H9 (cell line): ENCODE data around the gene THAP3. TPM values are rescaled to one million over a fixed set of nuclear protein-coding genes. Genes with fewer than 3 reads are reported as not detected.

Experiments
- DNase-seq: peaks from one replicate; pipeline ENCODE4 v3.0.0-alpha.2; 2017
- H2AFZ ChIP-seq: one replicate; pipeline ENCODE4 v1.6.1; 2013; ENCODE audit warnings: mild to moderate bottlenecking, low read length, control low read depth, moderate library complexity
- H2AK5ac ChIP-seq: 2 replicates; pipeline ENCODE4 v1.6.1; 2013; ENCODE audit warnings: low read length, control low read depth, mixed read lengths; ENCODE audit not compliant: insufficient read length
- H2BK120ac ChIP-seq: one replicate; pipeline ENCODE4 v1.6.1; 2013; ENCODE audit warnings: low read depth, mild to moderate bottlenecking, low read length, control low read depth, inconsistent platforms; ENCODE audit not compliant: poor library complexity, severe bottlenecking
- H2BK12ac ChIP-seq: 2 replicates; pipeline ENCODE4 v1.6.1; 2013; ENCODE audit warnings: low read length, control low read depth, mixed read lengths, low read depth; ENCODE audit not compliant: insufficient read length
- H2BK15ac ChIP-seq: 2 replicates; pipeline ENCODE4 v1.6.1; 2013; ENCODE audit warnings: low read depth, low read length, control low read depth
- H2BK20ac ChIP-seq: one replicate; pipeline ENCODE4 v1.6.1; 2013; ENCODE audit warnings: low read depth, mild to moderate bottlenecking, low read length, control low read depth, inconsistent platforms; ENCODE audit not compliant: poor library complexity, severe bottlenecking
- H2BK5ac ChIP-seq: 2 replicates; pipeline ENCODE4 v1.6.1; 2013; ENCODE audit warnings: low read length, control low read depth, mixed read lengths; ENCODE audit not compliant: insufficient read length
- H3K14ac ChIP-seq: 2 replicates; pipeline ENCODE4 v1.6.1; 2013; ENCODE audit warnings: low read length, control low read depth; ENCODE audit not compliant: insufficient read depth
- H3K18ac ChIP-seq: 2 replicates; pipeline ENCODE4 v1.6.1; 2013; ENCODE audit warnings: low read depth, mild to moderate bottlenecking, mixed read lengths, low read length, control low read depth; ENCODE audit not compliant: insufficient read length
- H3K23ac ChIP-seq: 2 replicates; pipeline ENCODE4 v1.6.1; 2013; ENCODE audit warnings: low read length, control low read depth, mixed read lengths, low read depth; ENCODE audit not compliant: insufficient read length
- H3K23me2 ChIP-seq: 2 replicates; pipeline ENCODE4 v1.6.1; 2013; ENCODE audit warnings: low read depth, mild to moderate bottlenecking, mixed read lengths, low read length, control low read depth; ENCODE audit not compliant: insufficient read length, poor library complexity, severe bottlenecking
- H3K27ac ChIP-seq: 2 replicates; pipeline ENCODE4 v1.5.1; 2013; ENCODE audit warnings: low read length, control low read depth, mixed read lengths, low read depth; ENCODE audit not compliant: insufficient read length
- H3K27me3 ChIP-seq: 2 replicates; pipeline ENCODE4 v1.6.1; 2013; ENCODE audit warnings: low read length, control low read depth, inconsistent platforms; ENCODE audit not compliant: insufficient read depth
- H3K4ac ChIP-seq: 2 replicates; pipeline ENCODE4 v1.6.1; 2013; ENCODE audit warnings: low read depth, mild to moderate bottlenecking, control low read depth, inconsistent platforms, low read length, moderate library complexity
- H3K4me1 ChIP-seq: 2 replicates; pipeline ENCODE4 v1.6.1; 2013; ENCODE audit warnings: low read length, control low read depth, inconsistent platforms; ENCODE audit not compliant: insufficient read depth
- H3K4me2 ChIP-seq: 2 replicates; pipeline ENCODE4 v1.6.1; 2013; ENCODE audit warnings: low read length, control low read depth, mixed read lengths; ENCODE audit not compliant: insufficient read length, insufficient read depth
- H3K56ac ChIP-seq: 2 replicates; pipeline ENCODE4 v1.6.1; 2013; ENCODE audit warnings: low read depth, mild to moderate bottlenecking, mixed read lengths, low read length, control low read depth; ENCODE audit not compliant: insufficient read length
- H3K79me1 ChIP-seq: 2 replicates; pipeline ENCODE4 v1.6.1; 2013; ENCODE audit warnings: low read depth, mild to moderate bottlenecking, moderate library complexity, low read length, control low read depth, inconsistent platforms; ENCODE audit not compliant: insufficient read depth, poor library complexity, severe bottlenecking
- H3K79me2 ChIP-seq: 2 replicates; pipeline ENCODE4 v1.6.1; 2013; ENCODE audit warnings: low read length, control low read depth, inconsistent platforms; ENCODE audit not compliant: insufficient read depth
- H3K9ac ChIP-seq: 2 replicates; pipeline ENCODE4 v1.6.1; 2013; ENCODE audit warnings: low read length, control low read depth, mixed read lengths; ENCODE audit not compliant: insufficient read length; ENCODE audit errors: extremely low read depth
- H3K9me3 ChIP-seq: one replicate; pipeline ENCODE4 v1.6.1; 2013; ENCODE audit warnings: low read depth, low read length, inconsistent platforms; ENCODE audit not compliant: control insufficient read depth
- H3T11ph ChIP-seq: one replicate; pipeline ENCODE4 v1.6.1; 2013; ENCODE audit warnings: mild to moderate bottlenecking, low read length, control low read depth, inconsistent platforms
- H4K20me1 ChIP-seq: one replicate; pipeline ENCODE4 v1.6.1; 2013; ENCODE audit not compliant: control insufficient read depth, insufficient read length, insufficient read depth
- H4K5ac ChIP-seq: 2 replicates; pipeline ENCODE4 v1.6.1; 2013; ENCODE audit warnings: low read depth, mild to moderate bottlenecking, mixed read lengths, low read length, control low read depth; ENCODE audit not compliant: insufficient read length
- H4K8ac ChIP-seq: replicated peaks from 2 replicates; pipeline ENCODE4 v1.6.1; 2013; ENCODE audit warnings: low read length, control low read depth, mixed read lengths, low read depth; ENCODE audit not compliant: insufficient read length
- H4K91ac ChIP-seq: 2 replicates; pipeline ENCODE4 v1.6.1; 2013; ENCODE audit warnings: low read depth, mild to moderate bottlenecking, moderate library complexity, mixed read lengths, low read length, control low read depth; ENCODE audit not compliant: insufficient read length
- H3K27ac Mint-ChIP-seq, 3 experiments: 2 replicates in 2 of 3; 3 replicates in 1 of 3; pipeline ENCODE4 v1.8.0; 2020 to 2021; ENCODE audit warnings: mixed read lengths in 3 of 3, mild to moderate bottlenecking in 1 of 3, moderate library complexity in 1 of 3
- H3K27me3 Mint-ChIP-seq: 2 replicates; pipeline ENCODE4 v1.8.0; 2021; ENCODE audit warnings: low read depth, mild to moderate bottlenecking, moderate library complexity, mixed read lengths
- H3K36me3 Mint-ChIP-seq, 3 experiments: 2 replicates in 2 of 3; 3 replicates in 1 of 3; pipeline ENCODE4 v1.8.0; 2020 to 2021; ENCODE audit warnings: low read depth in 3 of 3, mixed read lengths in 3 of 3; ENCODE audit not compliant: insufficient read depth in 1 of 3
- H3K4me1 Mint-ChIP-seq, 2 experiments: 2 replicates each; pipeline ENCODE4 v1.8.0; 2020; ENCODE audit warnings: mixed read lengths in 2 of 2
- H3K4me3 Mint-ChIP-seq, 2 experiments: 2 replicates in 1 of 2; 3 replicates in 1 of 2; pipeline ENCODE4 v1.8.0; 2020 to 2021; ENCODE audit warnings: mild to moderate bottlenecking in 2 of 2, mixed read lengths in 2 of 2, moderate library complexity in 1 of 2
- H3K9me3 Mint-ChIP-seq, 2 experiments: 2 replicates in 1 of 2; 3 replicates in 1 of 2; pipeline ENCODE4 v1.8.0; 2020; ENCODE audit warnings: mild to moderate bottlenecking in 2 of 2, mixed read lengths in 2 of 2, moderate library complexity in 1 of 2
- WGBS: extraction: QIAGEN DNeasy Blood & Tissue Kit; methylation state at CpG from one replicate; pipeline ENCODE4 v1.1.7; 2013; ENCODE audit warnings: missing lambda C conversion rate, low lambda C conversion rate, mixed read lengths; ENCODE audit not compliant: insufficient read length; ENCODE audit errors: extremely low coverage; 5-methylcytosine and 5-hydroxymethylcytosine counted together
- total RNA-seq: library from RNA; stranded (reverse); gene quantifications from 2 replicates; pipeline ENCODE4 v1.2.1, GENCODE V29; 2021
- TF ChIP-seq, protein P1 (sequence below): fragments of 200-600 bp; sonication (generic); conservative IDR thresholded peaks from 3 replicates; pipeline ENCODE4 v1.8.0; 2021; ENCODE audit warnings: antibody characterized with exemption, mild to moderate bottlenecking

Gene THAP3
- total RNA-seq, 1 experiment from 2014 or later, result 15.3 TPM

DNA sequence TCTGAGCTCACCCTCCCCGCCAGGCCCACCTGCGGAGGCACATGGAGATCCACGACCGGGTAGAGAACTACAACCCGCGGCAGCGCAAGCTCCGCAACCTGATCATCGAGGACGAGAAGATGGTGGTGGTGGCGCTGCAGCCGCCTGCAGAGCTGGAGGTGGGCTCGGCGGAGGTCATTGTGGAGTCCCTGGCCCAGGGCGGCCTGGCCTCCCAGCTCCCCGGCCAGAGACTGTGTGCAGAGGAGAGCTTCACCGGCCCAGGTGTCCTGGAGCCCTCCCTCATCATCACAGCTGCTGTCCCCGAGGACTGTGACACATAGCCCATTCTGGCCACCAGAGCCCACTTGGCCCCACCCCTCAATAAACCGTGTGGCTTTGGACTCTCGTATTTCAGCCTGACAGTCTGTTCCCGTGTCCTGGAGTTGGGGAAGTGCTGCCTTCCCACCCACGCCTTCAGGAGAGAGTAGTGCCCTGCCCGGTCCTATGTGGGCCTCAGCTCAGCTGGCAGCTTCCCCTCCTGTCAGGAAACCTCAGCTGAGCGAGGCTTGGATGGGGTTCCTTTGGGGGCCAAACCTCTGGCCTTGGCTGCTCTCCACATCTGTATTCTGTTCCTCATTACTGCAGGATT lies 35.7 kb upstream of the THAP3 start:
- Histone ChIP-seq H3T11ph (no peak overlapping the region), H3K9me3 (no peaks in the 10 kb centered on the region), H3K18ac (no peak overlapping the region), H4K5ac (no peak overlapping the region), H3K4me2 (no peak overlapping the region), H3K23ac (no peak overlapping the region), H2AK5ac (no peak overlapping the region), H3K23me2 (no peaks in the 10 kb centered on the region), H3K79me2 (no peaks in the 10 kb centered on the region), H2BK15ac (no peak overlapping the region), H3K27ac (no peak overlapping the region), H2BK5ac (no peak overlapping the region), H3K27me3 (no peaks in the 10 kb centered on the region), H4K20me1 (no peaks in the 10 kb centered on the region), H2BK20ac (no peak overlapping the region), H2BK12ac (no peak overlapping the region), H3K9ac (no peak overlapping the region), H3K79me1 (no peaks in the 10 kb centered on the region), H3K4me1 (no peaks in the 10 kb centered on the region), H3K56ac (no peak overlapping the region), H4K8ac (no peak overlapping the region), H2AFZ (no peak overlapping the region), H3K4ac (no peak overlapping the region), H3K14ac (no peak overlapping the region), H2BK120ac (no peak overlapping the region), H4K91ac (no peak overlapping the region)
- H3K27ac Mint-ChIP-seq, result peak overlapping the region in 1 of 3 experiments; percentile 40; a peak in 1 of 7 replicates
- H3K4me3 Mint-ChIP-seq, result no peak overlapping the region
- no peaks in the 10 kb centered on the region for H3K27me3 Mint-ChIP-seq
- TF ChIP-seq, protein P1, sequence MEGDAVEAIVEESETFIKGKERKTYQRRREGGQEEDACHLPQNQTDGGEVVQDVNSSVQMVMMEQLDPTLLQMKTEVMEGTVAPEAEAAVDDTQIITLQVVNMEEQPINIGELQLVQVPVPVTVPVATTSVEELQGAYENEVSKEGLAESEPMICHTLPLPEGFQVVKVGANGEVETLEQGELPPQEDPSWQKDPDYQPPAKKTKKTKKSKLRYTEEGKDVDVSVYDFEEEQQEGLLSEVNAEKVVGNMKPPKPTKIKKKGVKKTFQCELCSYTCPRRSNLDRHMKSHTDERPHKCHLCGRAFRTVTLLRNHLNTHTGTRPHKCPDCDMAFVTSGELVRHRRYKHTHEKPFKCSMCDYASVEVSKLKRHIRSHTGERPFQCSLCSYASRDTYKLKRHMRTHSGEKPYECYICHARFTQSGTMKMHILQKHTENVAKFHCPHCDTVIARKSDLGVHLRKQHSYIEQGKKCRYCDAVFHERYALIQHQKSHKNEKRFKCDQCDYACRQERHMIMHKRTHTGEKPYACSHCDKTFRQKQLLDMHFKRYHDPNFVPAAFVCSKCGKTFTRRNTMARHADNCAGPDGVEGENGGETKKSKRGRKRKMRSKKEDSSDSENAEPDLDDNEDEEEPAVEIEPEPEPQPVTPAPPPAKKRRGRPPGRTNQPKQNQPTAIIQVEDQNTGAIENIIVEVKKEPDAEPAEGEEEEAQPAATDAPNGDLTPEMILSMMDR, result no peak
- WGBS, result no CpG with 5 or more reads among the region's 24 CpGs
- peaks cover 0 to 3% of the 10 kb centered on the region in 2 experiments; a peak in 1 of 4 replicates for H3K4me1 Mint-ChIP-seq
- peaks cover 11 to 44% (median 42%) of the 10 kb centered on the region in 3 experiments; a peak in 6 of 7 replicates for H3K36me3 Mint-ChIP-seq
- H3K9me3 Mint-ChIP-seq, result no peaks in the 10 kb centered on the region
- no peak for DNase-seq
